Spleen (tissue), 11 donors: Measurements from ENCODE around the gene RBMS1. TPM values are rescaled to one million over a fixed set of nuclear protein-coding genes. Genes with fewer than 3 reads are reported as not detected.

Experiments
- DNase-seq: peaks from one replicate; pipeline ENCODE4 v3.0.0-alpha.2; 2020
- H3K27ac ChIP-seq, 8 donors: fragments of 200-600 bp; sonication (generic) in 7 of 8; 1 replicate in 4 of 8; 2 replicates in 4 of 8; pipeline versions ENCODE4 v1.5.0 to v1.8.0; 2016 to 2021; ENCODE audit warnings: inconsistent platforms in 4 of 8, mild to moderate bottlenecking in 4 of 8, moderate library complexity in 1 of 8
- H3K27me3 ChIP-seq, 7 donors: fragments of 200-600 bp; sonication (generic) in 6 of 7; replicated peaks in 1 of 7; 1 replicate in 4 of 7; 2 replicates in 3 of 7; pipeline versions ENCODE4 v1.5.0 to v1.8.0; 2016 to 2021; ENCODE audit warnings: inconsistent platforms in 3 of 7, mild to moderate bottlenecking in 1 of 7
- H3K36me3 ChIP-seq, 6 donors: fragments of 200-600 bp; sonication (generic) in 5 of 6; 1 replicate in 4 of 6; 2 replicates in 2 of 6; pipeline versions ENCODE4 v1.5.0 to v1.8.0; 2016 to 2021; ENCODE audit warnings: inconsistent platforms in 2 of 6
- H3K4me1 ChIP-seq, 6 donors: fragments of 200-600 bp; sonication (generic) in 5 of 6; 1 replicate in 3 of 6; 2 replicates in 3 of 6; pipeline versions ENCODE4 v1.5.0 to v1.8.0; 2016 to 2021; ENCODE audit warnings: inconsistent platforms in 3 of 6
- H3K4me3 ChIP-seq, 8 donors: fragments of 200-600 bp; sonication (generic) in 7 of 8; 1 replicate in 4 of 8; 2 replicates in 4 of 8; pipeline versions ENCODE4 v1.5.0 to v1.8.0; 2016 to 2021; ENCODE audit warnings: inconsistent platforms in 4 of 8, mild to moderate bottlenecking in 4 of 8, moderate library complexity in 2 of 8
- H3K9me3 ChIP-seq, 8 donors: fragments of 200-600 bp; sonication (generic) in 7 of 8; 1 replicate in 4 of 8; 2 replicates in 4 of 8; pipeline versions ENCODE4 v1.5.0 to v1.8.0; 2016 to 2021; ENCODE audit warnings: inconsistent platforms in 4 of 8
- POLR2A ChIP-seq, 3 donors: fragments of 450-650 bp; IDR thresholded peaks; one replicate each; pipeline ENCODE4 v1.5.1; 2017; ENCODE audit warnings: antibody characterized with exemption in 3 of 3, mild to moderate bottlenecking in 1 of 3
- POLR2AphosphoS5 ChIP-seq, 3 donors: sonication (generic); formaldehyde crosslinking; IDR thresholded peaks; one replicate each; pipeline ENCODE4 v1.5.1; 2017; ENCODE audit warnings: antibody characterized with exemption in 3 of 3
- WGBS, 5 donors: extraction: QIAGEN DNeasy Blood & Tissue Kit in 3 of 5; methylation state at CpG; one replicate each; pipeline versions ENCODE4 v1.1.5 to v1.1.7; 2013 to 2018; 5-methylcytosine and 5-hydroxymethylcytosine counted together
- intact Hi-C: fragments of 100-400 bp; cut with DNase I; formaldehyde crosslinking; loops from one replicate; pipeline ENCODE4 v1.15.0; 2023; ENCODE audit warnings: low total_unique reads
- polyA plus RNA-seq, 3 donors: library from polyadenylated mRNA; stranded (reverse); fragments of 200-250 nt; gene quantifications; one replicate each; pipeline ENCODE4 v1.2.1, GENCODE V29; 2013
- total RNA-seq, 7 donors: library from RNA; depleted of rRNA in 3 of 7; stranded (reverse); fragments of >200 nt in 3 of 7; fragmentation: NEBNext Ultra II Directional in 4 of 7; extraction: Animal tissue kit (Norgen Biotek cat#: 25700) in 4 of 7; gene quantifications; one replicate each; pipeline versions ENCODE4 v1.1.0 to v1.2.1, GENCODE V29; 2016 to 2021
- TF ChIP-seq, protein P1 (sequence below), 11 experiments: fragments of 200-600 bp in 7 of 11; fragments of 450-650 bp in 4 of 11; sonication (generic) in 4 of 11; IDR thresholded peaks in 8 of 11; conservative IDR thresholded peaks in 3 of 11; 1 replicate in 7 of 11; 2 replicates in 4 of 11; pipeline versions ENCODE4 v1.4.0 to v1.8.0; 2016 to 2021; ENCODE audit warnings: antibody characterized with exemption in 11 of 11, inconsistent platforms in 4 of 11, mild to moderate bottlenecking in 1 of 11
- donor health status: healthy with polysubstance abuse.
- donor health status: DM: no; HTN: no; CAD: no; lungs with moderate emphysema.
- donor health status: DM: no; HTN: no; CAD: no.
- donor health status: Bipolar disorder and iron deficiency.
- donor health status: healthy.
- donor health status: DM: no; HTN: no; CAD: no.
- donor health status: DM: yes; HTN: yes; CAD: no.

The RBMS1 gene
- total and polyA plus RNA-seq, 10 donors: 18.8 to 151 (median 118) TPM

DNA sequence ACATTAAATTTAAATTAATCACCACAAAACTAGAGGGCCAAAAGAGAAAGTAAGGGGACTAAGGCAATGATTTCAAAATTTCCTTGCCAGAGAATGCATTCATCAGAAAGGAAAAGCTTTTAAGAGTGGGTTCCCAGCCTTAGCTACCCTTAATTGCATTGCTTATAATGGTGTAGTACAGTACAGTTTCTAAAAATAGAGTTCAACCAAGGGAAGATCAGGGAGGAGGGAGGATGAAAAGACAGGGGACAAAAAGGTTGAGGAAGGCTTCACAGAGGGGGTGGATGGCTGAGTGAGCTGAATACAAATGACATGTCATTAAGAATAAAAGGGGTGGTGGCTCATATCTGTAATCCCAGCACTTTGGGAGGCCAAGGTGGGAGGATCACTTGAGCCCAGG, 119.9 kb downstream of the RBMS1 start:
- Histone ChIP-seq H3K4me1 (peaks cover 70 to 100% (median 99%) of the 10 kb centered on the region in 6 donors), H3K9me3 (no peaks in the 10 kb centered on the region), H3K27ac (peak overlapping the region; percentile 29 to 84 (median 74)), H3K36me3 (no peaks in the 10 kb centered on the region), H3K27me3 (no peaks in the 10 kb centered on the region), H3K4me3 (no peak overlapping the region)
- DNase-seq: no peak
- TF ChIP-seq POLR2AphosphoS5 (IDR thresholded peaks at IDR 0.05): no peak
- TF ChIP-seq, protein P1, sequence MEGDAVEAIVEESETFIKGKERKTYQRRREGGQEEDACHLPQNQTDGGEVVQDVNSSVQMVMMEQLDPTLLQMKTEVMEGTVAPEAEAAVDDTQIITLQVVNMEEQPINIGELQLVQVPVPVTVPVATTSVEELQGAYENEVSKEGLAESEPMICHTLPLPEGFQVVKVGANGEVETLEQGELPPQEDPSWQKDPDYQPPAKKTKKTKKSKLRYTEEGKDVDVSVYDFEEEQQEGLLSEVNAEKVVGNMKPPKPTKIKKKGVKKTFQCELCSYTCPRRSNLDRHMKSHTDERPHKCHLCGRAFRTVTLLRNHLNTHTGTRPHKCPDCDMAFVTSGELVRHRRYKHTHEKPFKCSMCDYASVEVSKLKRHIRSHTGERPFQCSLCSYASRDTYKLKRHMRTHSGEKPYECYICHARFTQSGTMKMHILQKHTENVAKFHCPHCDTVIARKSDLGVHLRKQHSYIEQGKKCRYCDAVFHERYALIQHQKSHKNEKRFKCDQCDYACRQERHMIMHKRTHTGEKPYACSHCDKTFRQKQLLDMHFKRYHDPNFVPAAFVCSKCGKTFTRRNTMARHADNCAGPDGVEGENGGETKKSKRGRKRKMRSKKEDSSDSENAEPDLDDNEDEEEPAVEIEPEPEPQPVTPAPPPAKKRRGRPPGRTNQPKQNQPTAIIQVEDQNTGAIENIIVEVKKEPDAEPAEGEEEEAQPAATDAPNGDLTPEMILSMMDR (IDR thresholded peaks at IDR 0.05 in 8 of 11, conservative IDR thresholded peaks at IDR 0.05 in 3 of 11): no peak
- no peak for TF ChIP-seq POLR2A (IDR thresholded peaks at IDR 0.05)
- intact Hi-C loops: no loop called here

DNA sequence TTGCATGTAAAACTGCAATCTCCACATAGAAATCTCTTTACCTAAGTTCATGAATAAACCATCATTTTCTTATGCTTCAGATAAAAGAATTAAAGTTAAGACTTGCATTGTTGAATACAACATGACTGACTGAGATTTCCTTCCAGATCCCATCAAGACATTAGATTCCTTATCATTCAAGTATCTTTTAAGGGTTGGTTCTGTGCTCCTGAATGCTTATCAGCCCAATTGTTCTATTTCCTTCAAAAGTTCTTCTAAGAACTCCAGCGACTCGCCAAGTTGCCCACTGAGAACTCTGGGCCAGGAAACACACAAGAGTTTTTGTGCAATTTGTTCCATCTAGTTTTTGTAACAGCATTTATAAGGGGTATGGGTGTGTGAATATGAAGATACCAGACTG, 120.3 kb downstream of the RBMS1 start:
- intact Hi-C loops: no loop called here
- peak overlapping the region in 7 of 8 donors; percentile 29 to 84 (median 81) for H3K27ac ChIP-seq

DNA sequence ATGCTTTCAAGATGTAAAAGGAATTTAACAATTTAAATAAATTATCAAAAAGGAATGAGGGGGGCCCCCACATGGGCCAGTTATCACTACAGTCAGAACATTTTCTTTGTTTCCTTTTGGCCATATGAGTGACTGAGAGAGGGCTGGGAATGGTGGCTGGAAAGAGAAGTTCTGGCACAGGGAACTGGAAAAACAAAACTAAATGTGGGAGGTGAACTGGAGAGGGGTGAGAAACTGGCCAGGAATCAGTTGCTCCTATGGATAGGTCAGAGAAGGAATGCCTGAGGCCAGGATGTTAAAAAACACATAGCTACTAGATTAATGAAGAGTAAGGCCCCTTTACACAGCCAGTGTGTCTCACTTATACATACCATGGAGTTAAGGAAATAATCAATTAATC, 121.0 kb downstream of the RBMS1 start:
- H3K4me1 ChIP-seq: peaks cover 69 to 100% (median 100%) of the 10 kb centered on the region in 6 donors
- TF ChIP-seq POLR2AphosphoS5 (IDR thresholded peaks at IDR 0.05): no peak
- no peak for TF ChIP-seq POLR2A (IDR thresholded peaks at IDR 0.05)
- TF ChIP-seq, protein P1 (IDR thresholded peaks at IDR 0.05 in 8 of 11, conservative IDR thresholded peaks at IDR 0.05 in 3 of 11): no peak
- H3K36me3 ChIP-seq: no peaks in the 10 kb centered on the region
- no peaks in the 10 kb centered on the region for H3K9me3 ChIP-seq
- no peaks in the 10 kb centered on the region for H3K27me3 ChIP-seq
- intact Hi-C loops: no loop called here
- DNase-seq: no peak
- peak overlapping the region; percentile 6 to 84 (median 72) for H3K27ac ChIP-seq
- no peak overlapping the region for H3K4me3 ChIP-seq

More for the DNA sequence above, 120.3 kb downstream of the RBMS1 start:
- no peak overlapping the region for H3K4me3 ChIP-seq
- H3K36me3 ChIP-seq: no peaks in the 10 kb centered on the region
- 39 to 74% (median 57%) methylated on average over 2 of the region's 2 CpGs for WGBS, 5 donors
- H3K9me3 ChIP-seq: no peaks in the 10 kb centered on the region
- TF ChIP-seq, protein P1 (IDR thresholded peaks at IDR 0.05 in 8 of 11, conservative IDR thresholded peaks at IDR 0.05 in 3 of 11): no peak
- TF ChIP-seq POLR2AphosphoS5 (IDR thresholded peaks at IDR 0.05) (no peak), POLR2A (IDR thresholded peaks at IDR 0.05) (no peak)
- H3K27me3 ChIP-seq: no peaks in the 10 kb centered on the region
- DNase-seq: no peak
- peaks cover 71 to 100% (median 100%) of the 10 kb centered on the region in 6 donors for H3K4me1 ChIP-seq

DNA sequence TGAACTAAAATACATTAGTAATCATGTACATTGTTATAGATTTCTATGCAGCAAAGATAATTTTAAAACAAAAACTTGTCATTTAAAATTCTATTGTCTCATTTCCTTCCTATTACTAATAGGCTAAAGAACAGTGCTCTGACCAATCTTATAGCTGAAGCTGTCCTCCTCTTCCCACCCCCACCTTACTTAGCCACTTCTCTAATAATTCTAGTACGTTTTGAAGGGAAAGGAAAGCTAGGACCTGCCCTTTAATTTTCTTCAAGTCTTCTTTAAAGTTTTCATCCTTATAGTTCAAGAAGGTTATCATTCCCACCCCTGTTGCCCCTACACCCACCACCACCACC, 121.6 kb downstream of the RBMS1 start:
- H3K4me3 ChIP-seq: no peak overlapping the region
- peaks cover 66 to 100% (median 100%) of the 10 kb centered on the region in 6 donors for H3K4me1 ChIP-seq
- peak overlapping the region in 7 of 8 donors; percentile 55 to 84 (median 81) for H3K27ac ChIP-seq
- no peaks in the 10 kb centered on the region for H3K27me3 ChIP-seq
- no peaks in the 10 kb centered on the region for H3K9me3 ChIP-seq
- TF ChIP-seq POLR2A (IDR thresholded peaks at IDR 0.05) (no peak), POLR2AphosphoS5 (IDR thresholded peaks at IDR 0.05) (no peak)
- TF ChIP-seq, protein P1 (IDR thresholded peaks at IDR 0.05 in 8 of 11, conservative IDR thresholded peaks at IDR 0.05 in 3 of 11): no peak
- no peak for DNase-seq
- WGBS, 5 donors: 15 to 64% (median 20%) methylated on average over 1 of the region's 1 CpG
- H3K36me3 ChIP-seq: peaks cover 0 to 2% (median 0%) of the 10 kb centered on the region in 6 donors
- intact Hi-C loops: no loop called here
